HT-29 (cell line): ENCODE measurements around the gene BZW1. TPM values are rescaled to one million over a fixed set of nuclear protein-coding genes. Genes with fewer than 3 reads are reported as not detected.

Experiments
- DNase-seq: peaks from one replicate; pipeline ENCODE4 v3.0.0-alpha.2; 2015; ENCODE audit warnings: low spot score
- total RNA-seq: library from RNA; depleted of rRNA; stranded (reverse); fragments of >200 nt; shearing (Covaris generic); gene quantifications from 2 replicates; pipeline ENCODE4 v1.2.3, GENCODE V29; 2014

Gene BZW1
- total RNA-seq, 1 experiment from 2014 or later = 152 TPM

- no peak for DNase-seq
Measured at GRCh38 chr2:200829258-200829655, 17.5 kb downstream of the BZW1 start.

- no peak for DNase-seq
Measured at GRCh38 chr2:200834701-200835100, 23.0 kb downstream of the BZW1 start.

- DNase-seq = no peak
Measured at GRCh38 chr2:200839513-200839912, 27.8 kb downstream of the BZW1 start.

- no peak for DNase-seq
Measured at GRCh38 chr2:200843993-200844948, 32.6 kb downstream of the BZW1 start.

DNA sequence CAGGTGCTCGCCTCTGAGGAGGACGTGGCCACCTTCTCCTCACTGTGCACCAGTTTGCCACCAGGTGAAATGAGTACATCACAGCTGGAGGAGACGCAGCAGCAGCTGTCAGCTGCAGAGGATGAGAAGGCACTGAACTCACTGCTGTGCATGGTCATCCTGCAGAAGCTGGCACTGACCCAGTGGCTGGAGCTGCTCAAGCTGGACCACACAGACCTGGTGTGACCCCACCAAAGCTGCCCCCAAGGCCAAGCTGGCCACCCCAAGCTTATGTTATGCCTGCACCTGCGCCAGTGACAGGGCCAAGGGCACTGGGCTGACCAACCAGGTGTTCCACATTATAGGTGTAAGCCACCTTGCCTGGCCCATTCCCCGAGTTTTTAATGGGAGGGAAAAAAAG, 33.5 kb downstream of the BZW1 start:
- no peak for DNase-seq

DNA sequence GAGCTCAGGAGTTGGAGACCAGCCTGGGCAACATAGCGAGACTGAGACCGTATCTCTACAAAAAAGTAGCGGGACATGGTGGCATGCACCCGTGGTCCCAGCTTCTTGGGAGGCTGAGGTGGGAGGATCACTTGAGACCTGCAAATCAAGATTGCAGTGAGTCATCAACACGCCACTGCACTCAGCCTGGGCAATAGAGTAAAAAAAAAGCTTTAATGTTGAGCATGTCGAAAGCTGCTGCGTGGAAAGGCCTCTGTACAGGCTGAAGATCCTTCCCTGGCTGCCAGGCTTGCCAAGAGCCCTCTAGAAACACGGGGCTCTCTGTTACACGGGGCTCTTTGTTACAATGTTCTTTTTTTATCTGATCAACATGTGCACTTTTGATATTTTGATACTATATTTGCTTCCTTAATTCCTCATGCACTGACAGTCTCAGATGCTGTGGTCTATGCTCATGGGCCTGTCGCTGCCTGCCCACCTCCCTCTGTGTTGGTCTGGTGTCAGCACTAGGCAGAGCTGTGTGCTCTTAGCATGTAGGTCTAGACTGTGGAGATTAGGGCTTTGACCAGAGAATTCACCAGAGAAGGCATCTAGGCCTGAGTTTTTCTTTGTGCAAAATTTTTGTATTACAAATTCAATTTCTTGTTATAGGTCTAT, 34.1 kb downstream of the BZW1 start:
- DNase-seq = no peak

- DNase-seq = no peak
Measured at GRCh38 chr2:200847269-200847668, 35.6 kb downstream of the BZW1 start.

DNA sequence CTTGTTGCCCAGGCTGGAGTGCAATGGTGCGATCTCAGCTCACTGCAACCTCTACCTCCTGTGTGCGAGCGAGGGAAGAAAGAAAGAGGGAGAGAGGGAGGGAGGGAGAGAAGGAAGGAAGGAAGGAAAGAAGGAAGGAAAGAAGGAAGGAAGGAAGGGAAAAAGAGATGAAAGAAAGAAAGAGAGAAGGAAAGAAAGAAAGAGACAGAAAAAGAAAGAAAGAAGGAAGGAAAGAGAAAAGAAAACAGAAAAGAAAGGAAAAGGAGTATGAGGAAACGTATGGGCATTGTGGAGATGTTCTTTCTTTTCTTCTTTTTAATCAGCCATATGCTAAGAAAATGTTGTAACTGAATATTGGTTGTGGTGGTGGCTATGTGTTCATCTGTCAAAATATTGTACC, 36.2 kb downstream of the BZW1 start:
- DNase-seq = no peak

DNA sequence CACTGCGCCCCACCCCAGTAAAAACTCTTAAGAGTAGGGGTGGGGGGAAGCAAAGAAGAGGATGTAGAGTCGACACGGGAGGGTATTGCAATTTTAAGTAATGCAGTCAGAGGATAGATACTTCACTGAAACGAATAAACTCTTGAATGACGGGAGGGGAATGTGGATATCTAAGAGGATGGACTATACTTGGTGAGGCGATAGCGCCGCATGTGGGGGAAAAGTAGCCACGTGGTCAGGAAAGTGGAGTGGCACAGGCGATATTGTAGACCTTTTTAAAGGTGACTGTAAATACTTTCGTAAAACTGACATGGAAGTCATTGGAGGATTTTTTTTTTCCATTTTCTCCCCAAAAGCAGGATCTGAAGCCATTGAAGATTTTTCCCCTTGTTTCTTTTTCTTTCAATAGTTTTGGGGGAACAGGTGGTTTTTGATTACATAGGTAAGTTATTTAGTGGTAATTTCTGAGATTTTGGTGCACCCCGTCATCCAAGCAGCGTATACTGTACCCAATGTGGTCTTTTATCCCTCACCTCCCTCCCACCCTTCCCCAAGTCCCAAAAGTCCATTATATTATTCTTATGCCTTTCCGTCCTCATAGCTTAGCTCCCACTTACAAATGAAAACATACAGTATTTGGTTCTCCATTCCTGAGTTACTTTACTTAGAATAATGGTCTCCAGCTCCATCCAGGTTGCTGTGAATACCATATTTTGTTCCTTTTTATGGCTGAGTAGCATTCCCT, 39.0 kb downstream of the BZW1 start:
- DNase-seq = no peak

DNA sequence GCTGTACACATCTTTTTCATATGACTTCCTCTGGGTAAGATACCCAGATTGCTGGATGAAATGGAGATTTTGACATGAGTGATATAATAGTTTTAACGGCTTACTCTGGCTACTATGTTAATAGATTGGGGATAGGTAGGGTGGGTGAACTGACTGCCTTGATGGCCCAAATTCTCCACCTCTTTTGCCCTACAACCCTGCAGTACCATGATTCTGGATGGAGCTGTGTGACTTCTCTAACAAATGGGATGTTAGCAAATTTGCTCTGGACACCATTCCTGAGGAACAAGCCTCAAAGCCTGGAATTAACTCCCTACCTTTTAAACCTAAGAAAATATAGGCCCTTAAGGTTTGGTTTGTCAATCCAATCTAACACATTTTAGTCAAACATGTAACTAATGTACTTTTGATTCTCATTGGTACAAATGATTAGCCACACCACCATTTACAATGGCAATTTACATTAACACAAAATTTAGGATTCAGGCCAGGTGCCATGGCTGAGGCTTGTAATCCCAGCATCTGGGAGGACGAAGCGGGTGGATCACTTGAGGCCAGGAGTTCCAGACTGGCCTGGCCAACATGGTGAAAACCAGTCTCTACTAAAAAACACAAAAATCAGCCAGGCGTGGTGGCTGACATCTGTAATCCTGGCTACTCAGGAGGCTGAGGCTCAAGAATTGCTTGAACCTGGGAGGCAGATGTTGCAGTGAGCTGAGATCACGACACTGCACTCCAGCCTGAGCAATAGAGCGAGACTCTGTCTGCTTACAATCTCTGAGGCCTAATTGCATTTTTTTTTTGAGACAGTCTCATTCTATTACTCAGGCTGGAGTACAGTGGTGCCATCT, 39.9 kb downstream of the BZW1 start:
- DNase-seq = no peak

- no peak for DNase-seq
Measured at GRCh38 chr2:200852605-200853004, 40.9 kb downstream of the BZW1 start.

- no peak for DNase-seq
Measured at GRCh38 chr2:200856806-200857205, 45.1 kb downstream of the BZW1 start.

GRCh38 chr2:200860092-200860795, 48.5 kb downstream of the BZW1 start:
- no peak for DNase-seq

- DNase-seq = no peak
Measured at GRCh38 chr2:200861617-200862155, 50.0 kb downstream of the BZW1 start.

- peak; percentile 45 for DNase-seq
Measured at GRCh38 chr2:200862532-200863000, 50.9 kb downstream of the BZW1 start.

- DNase-seq = peak; percentile 59
Measured at GRCh38 chr2:200863782-200864175, 52.1 kb downstream of the BZW1 start.

GRCh38 chr2:200864176-200865034, 52.7 kb downstream of the BZW1 start, which contains the start of gene CLK1:
Gene CLK1, minus strand, starts transcription at chr2:200864658. Its CDS starts 2,796 bp downstream, at chr2:200861862.
- peak; percentile 94 for DNase-seq

- DNase-seq = no peak
Measured at GRCh38 chr2:200869014-200869413, 57.3 kb downstream of the BZW1 start.

DNA sequence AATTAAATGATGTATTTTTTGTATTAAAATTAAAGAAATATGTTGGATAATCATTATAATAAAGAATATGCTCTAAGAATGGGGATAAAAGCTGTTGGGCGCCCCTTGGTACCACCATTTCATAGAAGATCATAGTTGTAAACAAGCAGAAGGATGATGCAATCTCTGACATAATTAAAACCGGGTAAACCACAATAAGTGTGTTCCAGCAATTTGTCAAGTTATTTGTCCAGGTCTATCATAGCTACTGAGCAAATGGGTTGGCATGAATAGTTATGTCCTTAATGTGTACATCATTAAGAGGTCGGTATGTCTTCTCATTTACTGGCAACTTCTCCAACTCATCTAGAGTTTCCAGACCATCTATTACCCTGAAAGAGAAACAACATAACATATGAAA, 59.4 kb downstream of the BZW1 start:
- DNase-seq = no peak
